Transverse colon (tissue), 4 donors: Measurements from ENCODE around the gene PVALB.

Source experiments
- CTCF ChIP-seq, 5 experiments: fragments of 200-600 bp in 3 of 5; fragments of 450-650 bp in 2 of 5; sonication (generic) in 3 of 5; IDR thresholded peaks; 1 replicate in 2 of 5; 2 replicates in 3 of 5; pipeline ENCODE4 v1.5.1; 2016 to 2017; ENCODE audit warnings: antibody characterized with exemption in 5 of 5, inconsistent platforms in 3 of 5, mild to moderate bottlenecking in 2 of 5, moderate library complexity in 1 of 5
- EP300 ChIP-seq: sonication (generic); formaldehyde crosslinking; IDR thresholded peaks from one replicate; pipeline ENCODE4 v1.6.1; 2017; ENCODE audit warnings: antibody characterized with exemption, low read depth
- POLR2A ChIP-seq: fragments of 450-650 bp; IDR thresholded peaks from one replicate; pipeline ENCODE4 v1.6.1; 2016; ENCODE audit warnings: antibody characterized with exemption, mild to moderate bottlenecking, moderate library complexity
- POLR2AphosphoS5 ChIP-seq, 3 donors: sonication (generic); formaldehyde crosslinking; IDR thresholded peaks; one replicate each; pipeline ENCODE4 v1.6.1; 2016; ENCODE audit warnings: antibody characterized with exemption in 3 of 3

DNA sequence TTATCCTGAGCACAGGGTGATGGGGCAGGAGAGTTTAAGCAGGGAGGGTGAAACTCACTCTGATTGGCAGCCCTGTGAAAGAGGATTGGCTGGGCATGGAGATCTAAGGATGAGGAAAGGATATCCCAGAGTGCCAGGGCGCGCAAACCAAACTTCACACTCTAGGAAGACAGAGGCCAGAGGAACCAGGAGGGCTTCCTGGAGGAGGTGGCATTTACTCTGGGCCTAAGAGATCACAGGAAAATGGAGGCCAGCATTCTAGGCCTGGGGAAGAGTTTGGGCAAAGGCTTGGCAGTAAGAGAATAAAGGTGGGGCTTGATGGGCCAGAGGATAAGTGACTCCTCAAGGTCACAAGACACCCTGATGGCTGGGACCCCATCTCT is 43.6 kb upstream of the PVALB start:
- no peak for TF ChIP-seq CTCF (IDR thresholded peaks at IDR 0.05)
- TF ChIP-seq POLR2AphosphoS5 (IDR thresholded peaks at IDR 0.05): no peak
- no peak for TF ChIP-seq POLR2A
- TF ChIP-seq EP300: no peak
